Measurements from ENCODE around the gene TBCC. TPM values are rescaled to one million over a fixed set of nuclear protein-coding genes. Genes with fewer than 3 reads are reported as not detected.

The TBCC gene
- total RNA-seq, 1 experiment from 2014 or later = 24.7 TPM

- ChIA-PET POLR2A (interaction anchor here (0.6 to 2.6 kb wide), 6 partner anchors 10 to 54 kb away, joined by 3 to 25 read pairs (median 6); partner anchors contain the start of gene TBCC), CTCF (interaction anchor here (1.5 kb wide), 1 partner anchor 10 kb away, joined by 3 read pairs; no protein-coding TSS in a partner anchor)
- TF ChIP-seq FOXJ3 (CRISPR knock-in tag; IDR thresholded peaks at IDR 0.05; ENCODE audit: borderline replicate concordance) (no peak), ZNF532 (CRISPR knock-in tag; IDR thresholded peaks at IDR 0.05; ENCODE audit: borderline replicate concordance) (no peak), GABPB1 (CRISPR knock-in tag; IDR thresholded peaks at IDR 0.05) (no peak), IRF2 (CRISPR knock-in tag; IDR thresholded peaks at IDR 0.05; ENCODE audit: borderline replicate concordance, low read depth) (no peak), HMGA2 (CRISPR knock-in tag; IDR thresholded peaks at IDR 0.05) (no peak), RELA (CRISPR knock-in tag; IDR thresholded peaks at IDR 0.05; ENCODE audit: borderline replicate concordance) (no peak), ZNF263 (CRISPR knock-in tag; IDR thresholded peaks at IDR 0.05; ENCODE audit: low read depth) (no peak), NR1H2 (CRISPR knock-in tag; IDR thresholded peaks at IDR 0.05) (no peak), EMX1 (CRISPR knock-in tag; IDR thresholded peaks at IDR 0.05) (no peak), E2F4 (CRISPR knock-in tag; IDR thresholded peaks at IDR 0.05; ENCODE audit: borderline replicate concordance, low read depth) (no peak), TCF7 (CRISPR knock-in tag; IDR thresholded peaks at IDR 0.05; ENCODE audit: low read depth) (no peak), OVOL2 (CRISPR knock-in tag; IDR thresholded peaks at IDR 0.05; ENCODE audit: borderline replicate concordance) (no peak), NR2C2 (CRISPR knock-in tag; IDR thresholded peaks at IDR 0.05) (no peak), JAZF1 (CRISPR knock-in tag; IDR thresholded peaks at IDR 0.05) (no peak)
- H3K36me3 Mint-ChIP-seq = no peaks in the 10 kb centered on the region
- no peak for ATAC-seq
- H3K4me1 Mint-ChIP-seq = peaks cover 22% of the 10 kb centered on the region
- H3K9me3 Mint-ChIP-seq = no peaks in the 10 kb centered on the region
- peak overlapping the region; percentile 66 for H3K4me3 Mint-ChIP-seq
- no peaks in the 10 kb centered on the region for H3K27me3 Mint-ChIP-seq (ENCODE audit: low read depth)
- peak overlapping the region; percentile 91 for H3K27ac Mint-ChIP-seq
- DNase-seq (ENCODE audit: low spot score) = no peak
Measured at GRCh38 chr6:42781546-42781795, 35.6 kb upstream of the TBCC start.

- H3K4me3 Mint-ChIP-seq = no peak overlapping the region
- no peaks in the 10 kb centered on the region for H3K27me3 Mint-ChIP-seq (ENCODE audit: low read depth)
- POLR2A ChIA-PET = interaction anchor here (0.6 to 2.6 kb wide), 2 partner anchors 33 to 150 kb away, joined by 4 to 25 read pairs; partner anchors contain the start of gene TBCC
- TF ChIP-seq TP53 (CRISPR knock-in tag; IDR thresholded peaks at IDR 0.05) (no peak), KAT7 (CRISPR knock-in tag; IDR thresholded peaks at IDR 0.05; ENCODE audit: borderline replicate concordance) (no peak), ZSCAN18 (CRISPR knock-in tag; IDR thresholded peaks at IDR 0.05) (no peak), PRDM15 (CRISPR knock-in tag; IDR thresholded peaks at IDR 0.05) (no peak), CDX4 (CRISPR knock-in tag; IDR thresholded peaks at IDR 0.05; ENCODE audit: borderline replicate concordance) (no peak)
- no peak overlapping the region; the same call in 1 of the 2 replicates for H3K27ac Mint-ChIP-seq
- CTCF ChIA-PET = interaction anchor here (0.6 to 1.5 kb wide), 4 partner anchors 9 to 661 kb away, joined by 3 to 4 read pairs (median 4); no protein-coding TSS in a partner anchor
- ATAC-seq = no peak
- no peak for DNase-seq (ENCODE audit: low spot score)
- H3K4me1 Mint-ChIP-seq = peaks cover 25% of the 10 kb centered on the region
- H3K9me3 Mint-ChIP-seq = no peaks in the 10 kb centered on the region
- H3K36me3 Mint-ChIP-seq = no peaks in the 10 kb centered on the region
Measured at GRCh38 chr6:42779521-42779920, 33.6 kb upstream of the TBCC start.
